GOT3 (cell line): ENCODE data around the gene CDK3.

Experiments used
- DNase-seq: peaks from one replicate; lab custom pipeline; 2025; ENCODE audit warnings: mixed read lengths; lab: John Stamatoyannopoulos, UW

CDK3 gene

DNA sequence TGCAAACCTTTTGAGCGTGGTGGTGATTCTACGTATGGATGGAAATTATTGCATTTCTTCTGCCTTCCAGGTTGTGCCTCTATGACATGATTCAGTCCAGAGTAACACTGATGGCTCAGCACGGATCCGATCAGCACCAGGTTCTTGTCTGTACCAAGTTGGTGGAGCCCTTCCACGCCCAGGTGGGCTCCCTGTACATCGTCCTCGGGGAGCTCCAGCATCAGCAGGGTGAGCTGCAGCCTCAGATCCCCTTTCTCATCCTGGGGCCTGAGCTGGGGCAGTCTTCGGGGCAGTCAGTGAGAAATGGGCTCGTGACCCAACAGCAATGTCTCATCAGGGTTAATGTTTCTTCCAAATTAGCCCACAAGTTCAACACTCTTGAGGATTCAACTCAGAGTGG is 9.3 kb upstream of the CDK3 start:
- no peak for DNase-seq

DNA sequence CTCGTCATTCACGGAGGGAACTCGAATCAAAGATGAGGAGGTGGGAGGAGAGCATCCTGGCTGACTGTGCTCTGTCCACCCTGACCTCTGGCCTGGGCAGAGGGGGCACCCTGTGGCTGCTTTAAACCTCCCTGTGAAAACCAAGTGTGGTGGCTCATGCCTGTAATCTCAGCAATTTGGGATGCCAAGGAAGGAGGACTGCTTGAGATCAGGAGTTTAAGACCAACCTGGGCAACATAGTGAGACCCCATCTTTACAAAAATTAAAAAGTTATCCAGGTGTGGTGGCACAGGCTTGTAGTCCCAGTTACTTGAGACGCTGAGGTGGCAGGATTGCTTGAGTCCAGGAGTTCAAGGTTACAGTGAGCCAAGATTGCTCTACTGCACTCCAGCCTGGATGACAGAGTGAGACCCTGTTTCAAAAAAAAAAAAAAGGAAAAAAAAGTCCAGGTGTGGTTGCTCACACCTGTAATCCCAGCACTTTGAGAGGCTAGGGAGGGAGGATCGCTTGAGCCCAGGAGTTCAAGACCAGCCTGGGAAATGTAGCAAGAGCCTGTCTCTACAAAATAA is 5.8 kb upstream of the CDK3 start:
- DNase-seq, result no peak

DNA sequence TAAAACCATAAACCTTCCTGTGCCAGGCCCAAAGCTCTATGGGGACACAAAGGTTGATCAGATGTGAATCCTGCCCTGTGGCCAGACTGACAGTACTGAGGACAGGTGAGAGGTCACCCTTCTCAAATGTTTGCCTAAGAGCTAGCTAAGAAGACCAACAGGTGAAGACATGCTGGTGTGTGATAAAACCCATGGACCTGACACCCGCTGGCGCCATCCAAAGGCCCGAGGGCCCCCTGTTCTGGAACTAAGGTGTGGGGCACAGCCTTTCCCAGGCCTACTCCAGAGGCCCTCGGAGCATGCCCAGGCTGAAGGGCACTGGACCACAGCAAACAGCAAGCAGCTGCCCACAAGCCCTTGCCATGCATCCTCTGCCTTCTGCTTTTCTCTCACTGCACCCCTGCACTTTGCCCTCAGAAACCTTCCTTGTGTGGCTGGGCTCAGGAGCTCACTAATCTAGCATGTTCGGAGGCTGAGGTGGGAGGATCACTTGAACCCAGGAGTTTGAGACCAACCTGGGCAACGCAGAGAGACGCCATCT is 5.2 kb upstream of the CDK3 start:
- no peak for DNase-seq

- DNase-seq, result no peak
Observed at GRCh38 chr17:75996665-75997590, 3.7 kb upstream of the CDK3 start.

- DNase-seq, result no peak
Observed at GRCh38 chr17:75998327-75998795, 2.3 kb upstream of the CDK3 start.

GRCh38 chr17:76000016-76000754 is 470 bp upstream of the CDK3 start:
- no peak for DNase-seq

DNA sequence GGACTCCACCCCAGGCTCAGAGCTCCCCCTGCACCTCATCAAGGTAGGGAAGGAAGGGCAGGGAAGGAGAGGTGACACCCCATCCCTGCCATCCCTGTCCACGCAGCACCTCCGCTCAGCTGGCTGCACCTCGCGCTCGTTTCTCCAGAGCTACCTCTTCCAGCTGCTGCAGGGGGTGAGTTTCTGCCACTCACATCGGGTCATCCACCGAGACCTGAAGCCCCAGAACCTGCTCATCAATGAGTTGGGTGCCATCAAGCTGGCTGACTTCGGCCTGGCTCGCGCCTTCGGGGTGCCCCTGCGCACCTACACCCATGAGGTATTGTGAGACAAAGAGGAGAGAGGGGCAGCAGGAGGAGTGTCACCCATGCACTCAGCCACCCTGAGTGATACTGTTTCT is 1.4 kb downstream of the CDK3 start:
- DNase-seq, result no peak

DNA sequence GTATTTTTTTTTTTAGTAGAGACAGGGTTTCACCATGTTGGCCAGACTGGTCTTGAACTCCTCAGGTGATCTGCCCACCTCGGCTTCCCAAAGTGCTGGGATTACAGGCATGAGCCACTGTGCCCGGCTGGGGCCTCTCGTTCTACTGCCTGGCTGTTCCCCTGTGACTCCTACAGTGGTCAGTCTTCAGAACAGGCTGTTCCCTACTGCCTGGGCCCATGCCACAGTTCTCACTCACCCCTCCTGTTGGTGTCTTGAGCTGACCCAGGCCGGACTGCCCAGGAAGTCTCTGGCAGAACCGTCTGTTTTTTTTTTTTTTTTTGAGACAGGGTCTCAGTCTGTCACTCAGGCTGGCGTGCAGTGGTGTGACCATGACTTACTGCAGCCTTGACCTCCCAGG is 3.3 kb downstream of the CDK3 start:
- no peak for DNase-seq

DNA sequence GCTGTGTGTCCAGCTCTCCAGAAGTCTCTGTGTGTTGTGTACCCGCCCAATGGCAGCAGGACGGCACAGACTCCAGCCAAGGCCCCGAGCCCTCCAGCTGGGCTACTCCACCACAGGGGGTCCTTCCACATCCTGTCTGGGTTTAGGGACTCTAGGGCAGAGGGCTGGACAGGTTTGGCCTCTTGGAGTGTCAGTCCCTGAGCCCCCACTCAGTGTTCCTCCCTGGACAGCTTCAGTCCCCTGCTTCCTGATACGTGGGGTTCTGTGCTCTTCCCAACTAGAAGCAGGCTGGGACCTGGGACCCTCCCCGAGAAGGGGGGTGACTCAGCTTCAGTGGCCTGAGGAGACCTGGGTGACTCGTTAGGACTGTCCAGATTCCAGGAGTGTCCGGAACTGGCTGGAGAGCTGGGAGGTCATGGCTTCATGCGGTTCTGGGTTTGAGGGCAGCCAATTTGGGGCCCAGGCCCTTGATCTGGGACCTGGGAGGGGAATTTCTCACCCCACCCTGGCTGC is 4.2 kb downstream of the CDK3 start:
- DNase-seq, result no peak

- DNase-seq, result no peak
Observed at GRCh38 chr17:76005263-76006149, 4.9 kb downstream of the CDK3 start.

DNA sequence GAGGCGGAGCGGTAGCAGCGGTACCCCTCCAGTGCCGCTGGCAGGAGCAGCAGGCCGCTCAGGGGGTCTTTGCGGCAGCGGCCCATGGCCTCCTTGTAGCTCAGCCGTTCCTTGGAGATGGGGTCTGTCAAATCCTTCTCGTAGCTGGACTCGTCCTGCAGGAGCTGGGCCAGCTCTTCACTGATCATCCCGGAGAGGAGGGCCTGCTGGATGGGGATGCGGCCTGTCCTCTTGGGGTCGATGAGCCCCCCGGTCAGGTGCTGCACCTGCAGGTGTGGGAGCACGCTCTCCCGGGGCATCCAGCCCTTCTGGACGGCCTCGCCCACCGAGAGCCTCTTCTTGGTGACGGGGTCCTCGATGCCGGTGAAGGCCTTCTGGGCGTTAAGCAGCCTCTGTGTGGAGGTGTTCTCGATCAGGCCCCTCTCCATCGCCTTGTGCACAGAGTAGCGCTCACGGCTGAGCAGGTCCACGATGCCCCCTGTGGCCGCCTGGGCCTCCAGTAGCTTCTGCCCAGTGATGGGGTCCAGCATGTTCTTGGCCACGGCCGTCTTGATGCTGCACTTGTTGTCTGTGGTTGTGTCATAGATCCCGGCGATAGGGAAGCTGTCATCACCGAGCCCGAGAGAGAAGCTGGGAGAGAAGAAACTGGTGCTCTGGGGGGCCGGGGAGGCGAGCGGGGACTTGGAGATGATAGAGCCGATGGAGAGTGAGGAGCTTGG is 6.6 kb downstream of the CDK3 start:
- no peak for DNase-seq

DNA sequence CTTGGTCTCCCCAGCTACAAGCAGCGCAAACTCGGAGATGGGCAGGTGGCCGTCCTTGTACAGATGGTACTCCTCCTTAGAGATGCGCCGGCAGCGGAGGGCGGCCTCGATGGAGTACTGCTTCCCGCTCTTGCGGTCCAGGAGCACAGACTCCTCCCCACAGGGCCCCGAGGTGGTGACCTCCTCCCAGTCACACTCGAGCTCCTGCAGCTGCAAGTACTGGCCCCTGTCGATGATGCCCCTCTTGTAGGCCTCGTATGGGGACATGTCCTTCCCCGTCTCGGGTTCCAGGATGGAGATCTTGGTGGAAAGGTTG is 7.2 kb downstream of the CDK3 start:
- no peak for DNase-seq

- no peak for DNase-seq
Observed at GRCh38 chr17:76008208-76008607, 7.6 kb downstream of the CDK3 start.

- DNase-seq, result no peak
Observed at GRCh38 chr17:76008630-76009425, 8.2 kb downstream of the CDK3 start.

DNA sequence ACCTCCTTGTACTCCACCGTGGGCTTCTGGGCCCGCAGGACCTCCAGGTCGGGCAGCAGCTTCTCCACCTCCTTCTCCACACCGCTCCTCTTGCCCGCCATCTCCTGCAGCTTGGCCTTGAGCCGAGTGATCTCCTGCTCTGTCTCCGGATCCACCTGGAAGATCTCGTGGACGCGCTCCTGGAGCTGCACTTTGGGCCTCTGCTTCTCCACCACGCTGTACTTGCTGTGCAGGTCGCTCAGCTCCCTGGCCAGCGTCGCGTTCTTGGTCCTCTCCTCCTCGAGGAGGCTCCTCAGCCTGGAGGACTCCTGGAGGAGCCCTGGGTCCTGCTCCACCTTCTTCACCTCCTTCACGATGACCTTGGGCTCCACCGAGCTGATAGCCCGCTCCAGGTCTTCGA is 8.8 kb downstream of the CDK3 start:
- DNase-seq, result no peak

GRCh38 chr17:76009969-76010661 is 9.5 kb downstream of the CDK3 start:
- DNase-seq, result no peak

- DNase-seq, result no peak
Observed at GRCh38 chr17:76011951-76012350, 11.3 kb downstream of the CDK3 start.

GRCh38 chr17:76013377-76013932 is 12.8 kb downstream of the CDK3 start:
- DNase-seq, result no peak
